K562 (cell line): ENCODE measurements around the gene LMNA. TPM values are rescaled to one million over a fixed set of nuclear protein-coding genes. Genes with fewer than 3 reads are reported as not detected.

ENCODE experiments used
- BDP1 ChIP-seq: IDR thresholded peaks from 3 replicates; pipeline ENCODE4 v1.6.1; 2011; ENCODE audit not compliant: insufficient read length, insufficient read depth
- CBFA2T3 ChIP-seq: fragments of 450-650 bp; IDR thresholded peaks from 2 replicates; pipeline ENCODE4 v1.6.1; 2017
- CC2D1A ChIP-seq: fragments of 450-650 bp; IDR thresholded peaks from 2 replicates; pipeline ENCODE4 v1.6.1; 2017; ENCODE audit warnings: mild to moderate bottlenecking
- E2F3 ChIP-seq: fragments of 250-450 bp; sonication (Bioruptor Pico); IDR thresholded peaks from 2 replicates; pipeline ENCODE4 v1.4.0; 2020; ENCODE audit warnings: mild to moderate bottlenecking
- FOXM1 ChIP-seq, 2 experiments: fragments of 450-650 bp in 1 of 2; sonication (generic) in 1 of 2; formaldehyde crosslinking in 1 of 2; IDR thresholded peaks; 2 replicates each; pipeline versions ENCODE4 v1.6.1 to v1.9.0; 2017 to 2022; ENCODE audit warnings: low read depth in 2 of 2, mild to moderate bottlenecking in 2 of 2, missing genetic modification reagents in 1 of 2, moderate library complexity in 1 of 2
- FOXP4 ChIP-seq: sonication (generic); formaldehyde crosslinking; IDR thresholded peaks from 2 replicates; pipeline ENCODE4 v1.8.0; 2022; ENCODE audit warnings: mild to moderate bottlenecking, missing genetic modification reagents, borderline replicate concordance
- GABPB1 ChIP-seq: sonication (generic); formaldehyde crosslinking; IDR thresholded peaks from 2 replicates; pipeline ENCODE4 v1.8.0; 2022; ENCODE audit warnings: mild to moderate bottlenecking, missing genetic modification reagents
- HDAC8 ChIP-seq: fragments of 450-650 bp; IDR thresholded peaks from 2 replicates; pipeline ENCODE4 v1.6.1; 2016; ENCODE audit warnings: mild to moderate bottlenecking, missing genetic modification characterization, moderate library complexity, missing compliant biosample characterization
- JUND ChIP-seq, 2 experiments: IDR thresholded peaks; 2 replicates in 1 of 2; 3 replicates in 1 of 2; pipeline ENCODE4 v1.6.1; 2011; ENCODE audit warnings: borderline replicate concordance in 2 of 2, low read depth in 2 of 2, low read length in 2 of 2, improper control_type of control experiment in 1 of 2, missing biosample characterization in 1 of 2, missing genetic modification characterization in 1 of 2, missing genetic modification reagents in 1 of 2
- NR1H2 ChIP-seq: sonication (generic); formaldehyde crosslinking; IDR thresholded peaks from 2 replicates; pipeline ENCODE4 v1.4.0; 2020; ENCODE audit warnings: mild to moderate bottlenecking, missing genetic modification reagents
- PCBP2 ChIP-seq: fragments of 200-400 bp; formaldehyde crosslinking; IDR thresholded peaks from 2 replicates; pipeline ENCODE4 v1.6.1; 2018; ENCODE audit warnings: low read length, low read depth, mild to moderate bottlenecking, moderate library complexity; ENCODE audit not compliant: poor library complexity, severe bottlenecking
- PHF20 ChIP-seq: fragments of 450-650 bp; IDR thresholded peaks from 2 replicates; pipeline ENCODE4 v1.6.1; 2018; ENCODE audit not compliant: partially characterized antibody
- POLR2B ChIP-seq: fragments of 450-650 bp; IDR thresholded peaks from 2 replicates; pipeline ENCODE4 v1.6.1; 2018; ENCODE audit warnings: low read depth; ENCODE audit not compliant: partially characterized antibody
- SMAD2 ChIP-seq: fragments of 150-350 bp; IDR thresholded peaks from 2 replicates; pipeline ENCODE4 v1.6.1; 2014; ENCODE audit warnings: low read depth, mild to moderate bottlenecking, low read length
- SMARCA4 ChIP-seq: fragments of 450-650 bp; IDR thresholded peaks from 2 replicates; pipeline ENCODE4 v1.6.1; 2016
- SPI1 ChIP-seq: IDR thresholded peaks from 2 replicates; pipeline ENCODE4 v1.6.1; 2011; ENCODE audit warnings: low read depth, low read length, control low read depth, borderline replicate concordance
- XRCC5 ChIP-seq: fragments of 200-400 bp; formaldehyde crosslinking; IDR thresholded peaks from 2 replicates; pipeline ENCODE4 v1.6.1; 2017; ENCODE audit warnings: low read depth, mild to moderate bottlenecking, low read length
- YY1 ChIP-seq, 3 experiments: IDR thresholded peaks; 2 replicates each; pipeline ENCODE4 v1.6.1; 2011; ENCODE audit warnings: low read length in 2 of 3, mild to moderate bottlenecking in 2 of 3, moderate library complexity in 2 of 3, borderline replicate concordance in 1 of 3, control low read depth in 1 of 3, low read depth in 1 of 3; ENCODE audit not compliant: insufficient read depth in 3 of 3, insufficient replicate concordance in 2 of 3, control insufficient read depth in 1 of 3, insufficient read length in 1 of 3; ENCODE audit errors: extremely low read depth in 1 of 3
- ZBTB17 ChIP-seq: fragments of 450-650 bp; formaldehyde crosslinking; IDR thresholded peaks from 2 replicates; pipeline ENCODE4 v1.4.0; 2020; ENCODE audit warnings: mild to moderate bottlenecking
- ZC3H11A ChIP-seq: IDR thresholded peaks from 2 replicates; pipeline ENCODE4 v1.6.1; 2012; ENCODE audit warnings: low read depth, low read length, improper control_type of control experiment
- ZC3H8 ChIP-seq: fragments of 450-650 bp; IDR thresholded peaks from 2 replicates; pipeline ENCODE4 v1.6.1; 2017
- ZFP36 ChIP-seq: fragments of 150-350 bp; IDR thresholded peaks from 2 replicates; pipeline ENCODE4 v1.6.1; 2018; ENCODE audit warnings: low read length, low read depth; ENCODE audit not compliant: partially characterized antibody
- ZNF143 ChIP-seq: sonication (generic); formaldehyde crosslinking; IDR thresholded peaks from 2 replicates; pipeline ENCODE4 v1.9.0; 2022; ENCODE audit warnings: mild to moderate bottlenecking, missing genetic modification reagents
- ZNF324 ChIP-seq: fragments of 250-450 bp; sonication (Bioruptor Pico); IDR thresholded peaks from 2 replicates; pipeline ENCODE4 v1.4.0; 2020; ENCODE audit warnings: mild to moderate bottlenecking
- ZNF41 ChIP-seq: fragments of 250-450 bp; sonication (Bioruptor Pico); conservative IDR thresholded peaks from 2 replicates; pipeline ENCODE4 v1.4.0; 2020; ENCODE audit warnings: mild to moderate bottlenecking
- ZNF695 ChIP-seq: fragments of 450-650 bp; formaldehyde crosslinking; IDR thresholded peaks from 2 replicates; pipeline ENCODE4 v1.4.0; 2020; ENCODE audit warnings: mild to moderate bottlenecking, moderate library complexity
- ZNF696 ChIP-seq: fragments of 250-450 bp; sonication (Bioruptor Pico); conservative IDR thresholded peaks from 2 replicates; pipeline ENCODE4 v1.4.0; 2020; ENCODE audit warnings: mild to moderate bottlenecking, moderate library complexity
- polyA plus RNA-seq, 8 experiments: library from polyadenylated mRNA; depleted of rRNA in 4 of 8; stranded (reverse) in 5 of 8; unstranded in 3 of 8; fragments of >200 nt; fragmentation: Nextera tagmentation in 2 of 8; fragmentation: Illumina TruSeq in 1 of 8; extraction: Ambion mirVana in 2 of 8; extraction: Trizol in 1 of 8; gene quantifications; 2 replicates each; pipeline versions ENCODE4 v1.2.1 to v1.2.3, GENCODE V29; 2011 to 2014; ENCODE audit warnings: inconsistent platforms in 1 of 8, missing spikeins in 1 of 8
- total RNA-seq, 7 experiments: library from RNA; depleted of rRNA in 6 of 7; stranded (reverse); fragments of >200 nt in 6 of 7; fragmentation: Illumina TruSeq in 2 of 7; extraction: Trizol in 2 of 7; gene quantifications; 2 replicates each; pipeline versions ENCODE4 v1.2.1 to v1.2.3, GENCODE V29; 2011 to 2021; ENCODE audit warnings: low replicate concordance in 1 of 7
- TF ChIP-seq, protein P1 (sequence below): fragments of 250-450 bp; sonication (Bioruptor Pico); IDR thresholded peaks from 2 replicates; pipeline ENCODE4 v1.8.0; 2021; ENCODE audit warnings: moderate library complexity, mild to moderate bottlenecking, inconsistent platforms

Gene LMNA
- total and polyA plus RNA-seq, 9 of the 15 experiments (the other 6 are each of a cell fraction or from before 2014, with no cell fraction given): 1.00 to 347 (median 88.2) TPM

GRCh38 chr1:156114101-156114918 is at the start of gene LMNA (continued):
- TF ChIP-seq BDP1: no peak
- TF ChIP-seq FOXM1 (IDR thresholded peaks at IDR 0.05; ENCODE audit: low read depth): no peak
- TF ChIP-seq FOXM1 (CRISPR knock-in tag; IDR thresholded peaks at IDR 0.05; ENCODE audit: low read depth): no peak
- peak; percentile 34; the same call in 1 of the 2 replicates for TF ChIP-seq CBFA2T3
- peak; percentile 93 for TF ChIP-seq SMARCA4
- TF ChIP-seq CC2D1A: 0 out of 2 replicates have a peak, but pooled peaks have one; percentile 29
- TF ChIP-seq ZNF324 (CRISPR knock-in tag): no peak
- no peak for TF ChIP-seq SMAD2
- TF ChIP-seq ZFP36: no peak
- TF ChIP-seq SPI1: no peak
- TF ChIP-seq ZNF695 (CRISPR knock-in tag): no peak
- TF ChIP-seq HDAC8 (tag): no peak
- TF ChIP-seq JUND (IDR thresholded peaks at IDR 0.05; ENCODE audit: borderline replicate concordance, low read depth, low read length): peak; percentile 98
- TF ChIP-seq JUND (tag; IDR thresholded peaks at IDR 0.05; ENCODE audit: borderline replicate concordance, low read depth, low read length): peak; percentile 95
- TF ChIP-seq ZNF143 (CRISPR knock-in tag): no peak
- no peak for TF ChIP-seq FOXP4 (CRISPR knock-in tag)
- TF ChIP-seq ZNF41 (CRISPR knock-in tag): no peak
- peak; percentile 89 for TF ChIP-seq POLR2B
- TF ChIP-seq XRCC5: no peak
- no peak for TF ChIP-seq PHF20
- no peak for TF ChIP-seq ZC3H8
- no peak for TF ChIP-seq NR1H2 (CRISPR knock-in tag)
- TF ChIP-seq, protein P1, sequence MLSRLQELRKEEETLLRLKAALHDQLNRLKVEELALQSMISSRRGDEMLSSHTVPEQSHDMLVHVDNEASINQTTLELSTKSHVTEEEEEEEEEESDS (CRISPR knock-in tag): no peak
- TF ChIP-seq ZC3H11A: no peak
- no peak for TF ChIP-seq ZNF696
- no peak for TF ChIP-seq E2F3 (CRISPR knock-in tag)
- TF ChIP-seq GABPB1 (CRISPR knock-in tag): 0 out of 2 replicates have a peak, but pooled peaks have one; percentile 1
- TF ChIP-seq PCBP2: no peak
- no peak for TF ChIP-seq ZBTB17 (CRISPR knock-in tag)
- TF ChIP-seq YY1 (IDR thresholded peaks at IDR 0.05; ENCODE audit: borderline replicate concordance in 1 of 3, control insufficient read depth in 1 of 3, extremely low read depth in 1 of 3, insufficient read depth in 3 of 3, insufficient read length in 1 of 3, insufficient replicate concordance in 2 of 3, low read depth in 1 of 3, low read length in 2 of 3): peak in 1 of 3 experiments; percentile 13
